Ecto neural progenitor cell (in vitro differentiated cells): Measurements from ENCODE around the gene ZNF212.

Experiments
- DNase-seq: peaks from one replicate; pipeline ENCODE4 v3.0.0-alpha.2; 2018; ENCODE audit warnings: low spot score

Gene ZNF212

DNA sequence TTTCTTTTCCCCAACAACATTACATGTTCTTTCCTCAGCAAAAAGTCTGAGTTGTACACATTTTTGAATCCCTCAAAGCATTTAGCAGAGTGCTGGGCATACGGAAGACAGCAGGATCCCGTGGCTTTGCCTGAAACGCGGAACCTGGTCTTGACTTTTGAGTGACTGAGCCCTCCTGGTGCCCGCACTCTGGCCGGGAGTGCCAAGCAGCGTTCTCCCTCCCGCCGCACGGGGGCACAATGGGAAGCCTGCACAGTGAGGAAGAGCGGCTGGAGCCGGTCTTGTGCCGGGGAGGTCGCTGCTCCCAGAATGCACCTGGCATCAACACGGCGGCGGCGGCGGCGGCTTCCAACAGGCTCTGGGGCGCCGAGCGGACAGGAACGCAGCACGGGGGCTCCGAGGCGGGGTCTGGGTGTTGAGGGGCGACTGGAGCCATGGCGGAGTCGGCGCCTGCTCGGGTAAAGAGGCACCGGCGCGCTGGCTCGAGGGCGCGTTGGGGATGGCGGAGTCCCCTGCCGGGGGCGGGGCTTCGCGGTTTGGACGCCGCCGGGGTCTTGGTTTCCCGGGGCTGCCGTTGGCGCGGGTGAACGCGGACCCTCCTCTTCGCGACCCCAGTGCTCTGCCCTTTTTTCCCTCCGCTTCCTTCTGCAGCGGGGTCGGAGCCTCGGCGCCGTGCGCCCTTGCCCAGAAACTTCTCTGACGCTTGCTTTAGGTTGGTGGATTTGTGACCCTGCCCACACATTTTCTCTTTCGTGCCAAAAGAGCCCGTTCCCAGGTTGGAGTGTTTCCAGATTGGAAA is at the start of gene ZNF212:
TSS of gene ZNF212 (plus strand) at position 307 of the 799 bp plus-strand sequence. CDS start at position 435, 128 bp downstream.
- peak; percentile 94 for DNase-seq

DNA sequence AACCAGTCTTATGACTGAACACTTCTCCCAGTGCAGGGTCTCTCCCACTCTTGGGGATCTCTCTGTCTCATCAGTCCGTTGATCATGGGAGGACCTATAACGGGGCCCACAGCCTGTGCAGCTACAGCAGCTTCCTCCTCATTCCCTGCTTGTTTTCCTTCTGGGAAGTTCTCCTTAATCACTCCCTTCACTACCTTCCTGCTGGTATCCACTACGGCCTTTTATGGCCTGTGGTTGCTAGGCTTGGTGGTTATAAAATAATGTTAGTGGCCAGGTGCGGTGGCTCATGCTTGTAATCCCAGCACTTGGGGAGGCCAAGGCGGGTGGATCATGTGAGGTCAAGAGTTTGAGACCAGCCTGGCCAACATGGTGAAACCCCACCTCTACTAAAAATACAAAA is 47.6 kb upstream of the ZNF212 start:
- no peak for DNase-seq

DNA sequence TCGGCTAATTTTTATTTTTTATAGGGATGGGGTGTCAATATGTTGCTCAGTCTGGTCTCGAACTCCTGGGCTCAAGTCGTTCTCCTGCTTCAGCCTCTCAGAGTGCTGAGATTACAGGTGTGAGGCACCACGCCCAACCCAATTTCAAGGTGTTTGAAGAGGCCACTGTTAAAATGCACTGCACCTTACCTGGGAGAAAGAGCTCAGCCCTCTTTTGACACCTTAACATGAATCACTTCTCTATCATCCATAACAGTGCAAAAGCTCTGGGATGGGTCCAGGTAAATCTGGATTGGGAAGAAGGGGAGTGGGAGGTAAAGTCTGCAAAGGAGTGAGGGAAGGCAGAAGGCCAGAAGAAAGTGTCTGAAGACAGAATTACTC is 44.7 kb upstream of the ZNF212 start:
- DNase-seq = no peak

DNA sequence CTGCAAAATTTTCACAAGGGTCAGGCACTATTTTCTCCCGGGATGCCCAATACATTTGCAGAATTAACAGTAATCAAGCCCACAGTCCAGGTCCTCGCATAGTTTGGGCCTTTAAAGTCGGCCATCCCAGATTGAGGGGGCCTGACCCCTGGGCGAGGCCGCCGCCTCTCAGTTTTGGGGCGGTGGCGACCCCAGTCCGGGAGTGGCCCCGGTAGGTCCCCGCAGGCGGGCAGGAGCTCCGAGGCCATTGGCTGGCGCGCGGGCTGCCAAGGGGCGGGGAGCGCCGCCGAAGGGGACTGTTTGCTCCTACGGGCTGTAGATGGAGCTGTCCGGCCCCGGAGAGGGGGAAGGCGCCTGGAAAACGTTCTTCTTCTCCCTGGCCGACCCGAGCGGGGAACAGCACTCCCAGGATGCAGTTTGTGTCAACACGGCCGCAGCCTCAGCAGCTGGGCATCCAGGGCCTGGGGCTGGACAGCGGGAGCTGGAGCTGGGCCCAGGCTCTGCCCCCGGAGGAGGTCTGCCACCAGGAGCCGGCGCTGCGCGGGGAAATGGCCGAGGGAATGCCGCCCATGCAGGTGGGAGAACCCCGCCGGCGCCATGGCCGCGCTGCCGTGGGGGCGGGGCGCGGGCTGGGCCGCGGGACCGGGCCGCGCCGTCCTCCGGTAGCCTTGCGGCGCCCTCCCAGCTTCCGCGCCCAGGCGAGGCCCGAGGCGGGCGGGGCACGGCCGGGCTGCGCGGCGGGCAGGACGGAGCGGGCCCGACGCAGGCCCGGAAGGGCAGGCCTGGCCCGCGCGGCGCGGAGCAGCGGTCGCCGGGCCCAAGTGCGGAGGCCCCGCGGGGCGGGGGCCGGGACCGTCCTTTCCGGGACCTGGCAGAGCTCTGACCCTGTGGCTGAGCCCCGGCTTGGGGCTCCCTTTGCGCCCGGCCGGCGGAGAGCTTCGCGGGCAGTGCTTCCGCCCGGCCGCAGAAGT is 44.0 kb upstream of the ZNF212 start, which contains the start of gene ZNF282:
TSS of gene ZNF282 (plus strand) at position 367 of the 971 bp plus-strand sequence. CDS start at position 411, 44 bp downstream.
- DNase-seq = peak; percentile 95

DNA sequence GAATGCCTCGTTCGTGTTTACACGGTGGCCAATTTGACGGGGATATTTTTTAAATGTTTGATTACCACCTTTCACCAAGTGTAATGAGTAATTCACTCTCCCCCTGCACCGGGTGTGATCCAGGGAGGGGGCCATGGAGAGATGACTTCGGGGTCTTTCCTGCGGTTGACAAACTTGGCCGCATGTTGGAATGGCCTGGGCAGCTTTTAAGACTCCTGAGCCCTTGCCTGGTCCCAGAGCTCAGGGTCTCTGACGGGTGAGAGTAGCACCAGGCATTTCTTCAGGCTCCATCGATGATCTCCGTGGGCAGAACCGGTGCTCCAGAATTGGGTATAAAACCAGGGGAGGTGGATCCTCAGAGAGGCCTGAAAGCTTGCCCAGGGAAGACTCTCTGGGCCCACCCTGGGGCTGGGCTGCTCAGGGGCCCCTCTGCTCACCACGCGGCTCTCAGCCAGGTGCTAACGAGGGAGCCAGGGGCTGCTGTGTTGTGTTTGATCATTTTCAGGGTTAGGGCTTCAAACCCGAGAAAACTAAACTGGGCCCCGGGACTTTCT is 43.2 kb upstream of the ZNF212 start:
- DNase-seq = no peak

DNA sequence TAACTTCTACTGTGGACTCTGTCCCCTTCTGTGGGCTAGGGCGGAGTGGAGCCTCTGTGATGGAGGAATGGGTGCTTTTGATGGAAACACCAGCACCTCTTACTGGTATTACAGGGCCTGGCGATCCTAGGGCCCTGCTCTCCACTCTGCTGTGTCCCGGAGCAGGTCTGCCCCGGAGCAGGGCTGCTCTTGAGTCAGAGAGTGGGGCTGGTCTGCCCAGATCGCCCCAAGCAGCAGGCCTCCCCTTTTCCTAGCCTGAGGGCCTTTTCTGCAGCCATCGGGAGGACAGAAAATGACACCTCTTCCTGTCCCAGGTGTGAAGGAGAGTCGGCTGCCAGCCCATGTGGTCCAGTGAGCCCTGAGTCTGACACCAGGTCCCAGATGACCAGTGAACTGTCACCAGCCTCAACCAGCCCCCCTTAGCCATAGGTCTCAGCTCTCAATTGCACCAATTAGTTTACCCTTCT is 42.7 kb upstream of the ZNF212 start:
- DNase-seq = no peak

DNA sequence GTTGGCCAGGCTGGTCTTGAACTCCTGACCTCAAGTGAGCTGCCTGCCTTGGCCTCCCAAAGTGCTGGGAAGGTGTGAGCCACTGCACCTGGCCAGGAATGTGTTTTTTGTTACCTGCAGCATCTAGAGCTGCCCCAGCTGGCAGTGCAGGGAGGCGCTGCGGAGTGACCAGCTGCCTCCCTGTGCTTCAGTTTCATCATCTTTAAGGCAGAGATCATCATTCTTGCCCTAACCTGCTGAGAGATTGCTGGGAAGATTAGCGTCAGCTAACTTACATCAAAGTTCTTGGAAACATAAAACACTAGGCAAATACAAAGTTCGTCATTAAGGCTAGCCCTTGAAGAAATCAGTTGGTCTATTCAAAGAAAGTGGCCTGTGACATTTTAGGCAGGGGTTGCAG is 41.8 kb upstream of the ZNF212 start:
- no peak for DNase-seq

DNA sequence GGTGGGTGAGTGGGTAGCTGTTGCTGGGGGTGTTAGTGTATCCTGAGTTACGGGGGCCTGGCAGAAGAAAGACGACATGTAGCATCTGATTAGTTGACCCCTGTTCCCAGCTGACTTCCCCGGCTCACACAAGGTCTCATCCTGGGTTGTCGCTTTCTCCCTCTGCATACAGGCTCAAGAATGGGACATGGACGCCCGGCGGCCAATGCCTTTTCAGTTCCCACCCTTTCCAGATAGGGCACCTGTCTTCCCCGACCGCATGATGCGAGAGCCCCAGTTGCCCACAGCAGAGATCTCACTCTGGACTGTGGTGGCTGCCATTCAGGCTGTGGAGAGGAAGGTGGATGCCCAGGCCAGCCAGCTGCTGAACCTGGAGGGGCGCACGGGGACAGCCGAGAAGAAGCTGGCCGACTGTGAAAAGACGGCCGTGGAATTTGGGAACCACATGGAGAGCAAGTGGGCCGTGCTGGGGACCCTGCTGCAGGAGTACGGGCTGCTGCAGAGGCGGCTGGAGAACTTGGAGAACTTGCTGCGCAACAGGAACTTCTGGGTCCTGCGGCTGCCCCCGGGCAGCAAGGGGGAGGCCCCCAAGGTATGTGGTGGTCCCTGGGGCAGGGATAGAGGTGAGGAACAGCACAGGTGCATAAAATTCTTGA is 41.2 kb upstream of the ZNF212 start:
- no peak for DNase-seq

DNA sequence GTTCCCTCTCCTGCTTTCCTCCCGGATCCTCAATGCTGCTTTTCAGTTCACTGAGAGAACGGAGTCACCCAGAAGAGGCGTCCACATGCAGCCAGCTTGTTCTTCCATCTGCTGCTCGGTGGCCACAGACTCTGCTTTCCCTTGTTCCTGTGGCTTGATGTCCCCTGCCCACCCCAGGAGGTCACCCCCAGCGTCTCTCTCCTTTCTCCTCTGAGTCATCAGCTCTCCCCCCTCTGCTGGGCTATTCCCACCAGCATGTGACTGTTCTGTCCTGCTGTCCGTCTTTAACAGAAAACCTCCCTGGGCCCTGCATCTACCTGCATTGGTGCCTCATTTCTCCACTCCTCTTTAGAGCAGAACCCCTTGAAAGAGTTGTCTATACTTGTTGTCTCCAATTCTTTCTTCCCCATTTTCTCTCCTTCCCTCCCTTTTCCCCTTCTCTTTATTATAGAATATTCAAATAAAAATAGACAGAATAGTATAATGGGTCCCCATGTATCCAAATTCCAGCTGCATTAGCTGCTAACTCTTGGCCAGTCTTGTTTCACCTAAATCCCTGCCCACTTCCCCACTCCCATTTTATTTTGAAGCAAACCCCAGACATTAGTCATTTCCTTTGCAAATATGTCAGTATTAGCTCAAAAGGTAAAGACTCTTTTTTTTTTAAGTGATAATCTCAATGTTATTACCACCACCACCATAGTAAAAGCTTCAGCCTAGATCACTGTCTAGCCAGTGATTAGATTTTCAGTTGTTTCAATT is 40.0 kb upstream of the ZNF212 start:
- DNase-seq = no peak

DNA sequence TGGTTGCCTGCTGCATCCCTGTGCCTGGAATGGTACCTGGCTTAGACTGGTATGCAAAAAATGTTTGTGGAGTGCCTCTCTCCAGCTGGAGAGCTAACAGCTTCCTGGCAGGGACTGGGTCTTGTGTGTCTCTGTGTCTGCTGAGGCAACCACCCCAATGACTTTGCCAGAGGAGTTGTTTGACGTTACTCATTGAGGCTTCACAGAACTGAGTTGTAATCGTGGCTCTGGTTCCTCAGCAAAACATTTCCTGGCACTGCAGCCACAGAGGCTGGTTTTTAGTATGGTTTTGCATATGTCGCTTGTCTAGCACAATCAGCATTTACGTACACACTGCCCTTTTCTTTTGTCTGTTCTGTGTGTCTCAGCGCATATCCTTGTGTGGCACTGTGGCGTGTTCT is 36.6 kb upstream of the ZNF212 start:
- DNase-seq = no peak

DNA sequence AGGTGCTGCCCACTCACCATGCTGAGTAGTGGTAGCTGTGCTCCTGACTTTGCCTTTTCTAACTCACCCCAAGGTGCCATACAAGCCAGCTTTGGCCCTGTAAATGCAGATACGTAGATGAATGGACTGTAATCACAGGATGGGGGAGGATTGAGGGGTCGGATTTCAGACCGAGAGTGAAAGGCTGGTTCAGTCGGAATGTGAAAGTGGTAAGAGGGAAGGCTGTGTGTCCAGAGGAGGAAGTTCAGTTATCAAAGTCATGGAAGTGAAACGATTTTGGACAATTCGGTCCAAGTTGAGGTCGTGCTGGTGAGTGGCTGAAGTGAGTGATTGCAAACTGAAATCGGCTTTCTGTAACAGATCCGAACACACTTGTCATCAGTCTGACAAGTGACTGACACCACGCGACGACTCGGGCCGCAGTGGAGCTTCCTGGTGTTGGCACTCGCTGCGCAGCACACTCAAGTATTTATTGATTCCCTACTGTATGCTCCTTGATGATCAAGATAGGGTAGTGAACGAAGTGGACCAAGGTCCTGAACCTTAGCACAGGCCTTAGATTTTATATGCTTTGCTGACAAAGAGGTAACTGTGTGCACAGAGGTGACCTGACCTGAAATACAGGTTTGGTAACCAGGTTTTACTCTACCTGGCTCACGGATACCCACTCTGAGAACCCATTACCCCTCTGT is 33.6 kb upstream of the ZNF212 start:
- no peak for DNase-seq

DNA sequence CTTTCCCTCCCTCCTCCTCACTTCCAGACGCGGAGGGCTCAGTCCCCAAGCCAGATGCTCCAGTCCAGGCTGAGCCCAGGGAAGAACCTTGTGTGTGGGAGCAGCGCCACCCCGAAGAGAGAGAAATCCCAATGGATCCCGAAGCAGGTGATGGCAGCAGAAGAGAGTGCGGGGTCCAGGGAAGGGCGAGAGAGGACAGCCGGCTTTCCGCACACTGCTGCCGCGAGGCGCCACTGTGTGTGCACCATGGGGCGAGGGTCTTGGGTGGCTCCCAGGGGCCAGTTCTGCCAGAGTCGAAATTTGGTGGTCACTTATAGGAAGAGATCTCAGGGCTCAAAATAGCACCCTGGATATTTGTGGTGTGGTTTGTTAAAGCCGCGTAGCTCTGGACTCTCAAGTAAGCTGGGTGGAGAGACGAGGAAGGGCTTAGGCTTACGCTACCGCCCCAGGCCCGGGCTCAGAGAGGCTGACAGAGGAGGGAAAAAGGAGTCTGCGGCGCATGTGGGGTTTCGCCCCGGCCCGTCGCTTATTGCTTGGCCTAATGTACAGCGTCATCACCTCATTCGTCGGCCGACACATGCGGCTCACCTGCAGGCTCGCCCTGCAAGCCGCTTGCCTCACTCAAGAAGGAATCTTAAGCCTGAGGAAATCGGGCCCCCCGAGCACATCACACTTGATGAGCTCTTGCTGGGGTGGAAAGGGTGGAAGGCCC is 32.0 kb upstream of the ZNF212 start:
- DNase-seq = no peak

DNA sequence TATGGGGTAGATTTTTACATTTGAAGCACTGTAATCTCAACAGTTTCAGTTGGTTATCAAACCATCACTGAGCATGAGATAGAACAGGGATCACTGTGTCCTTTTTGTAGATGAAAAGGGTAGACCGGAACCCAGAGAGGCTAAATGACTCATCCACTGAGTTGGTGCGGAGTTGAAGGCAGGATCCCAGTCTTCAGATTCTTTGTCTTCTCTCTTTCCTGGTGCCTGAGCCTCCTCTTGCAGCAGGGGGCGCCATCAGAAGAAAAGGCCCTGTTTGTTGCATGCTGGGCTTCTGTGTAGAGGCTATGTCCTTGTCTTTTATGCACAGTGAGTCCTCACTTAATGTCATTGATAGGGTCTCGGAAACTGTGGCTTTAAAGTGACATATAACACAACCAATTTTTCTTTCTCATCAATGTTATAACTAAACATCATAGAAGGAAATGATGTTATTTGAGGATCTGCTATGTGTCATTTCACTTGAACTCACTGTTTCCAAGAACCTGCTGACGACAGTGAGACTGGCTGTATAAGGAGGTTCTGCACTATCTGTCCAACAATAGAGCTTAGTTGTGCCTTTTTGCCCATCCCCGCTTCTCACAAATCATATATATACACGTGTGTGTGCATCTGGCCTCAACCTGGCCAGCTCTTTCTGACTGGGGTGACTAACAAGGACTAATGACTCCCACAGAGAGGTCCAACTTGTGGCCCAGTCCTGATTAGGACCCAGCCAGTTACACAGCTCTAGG is 29.8 kb upstream of the ZNF212 start:
- peak; percentile 66 for DNase-seq

DNA sequence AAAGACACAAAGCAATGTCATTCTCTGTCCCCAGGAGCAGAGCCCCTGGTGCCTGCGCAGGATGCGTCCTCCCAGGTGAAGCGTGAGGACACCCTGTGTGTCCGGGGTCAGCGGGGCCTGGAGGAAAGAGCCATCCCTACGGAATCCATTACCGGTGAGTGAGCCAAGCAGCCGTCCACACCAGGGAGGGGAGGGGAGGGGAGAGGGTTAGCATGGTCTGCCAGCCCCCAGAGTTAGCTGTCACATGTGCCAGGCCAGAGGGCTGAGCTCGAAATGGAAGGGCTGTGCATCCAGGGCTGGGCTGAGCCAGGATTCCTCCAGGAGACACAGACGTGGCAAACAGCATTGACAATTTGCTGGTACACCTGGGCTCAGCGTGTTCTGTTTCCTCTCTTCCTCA is 28.9 kb upstream of the ZNF212 start:
- DNase-seq = no peak

DNA sequence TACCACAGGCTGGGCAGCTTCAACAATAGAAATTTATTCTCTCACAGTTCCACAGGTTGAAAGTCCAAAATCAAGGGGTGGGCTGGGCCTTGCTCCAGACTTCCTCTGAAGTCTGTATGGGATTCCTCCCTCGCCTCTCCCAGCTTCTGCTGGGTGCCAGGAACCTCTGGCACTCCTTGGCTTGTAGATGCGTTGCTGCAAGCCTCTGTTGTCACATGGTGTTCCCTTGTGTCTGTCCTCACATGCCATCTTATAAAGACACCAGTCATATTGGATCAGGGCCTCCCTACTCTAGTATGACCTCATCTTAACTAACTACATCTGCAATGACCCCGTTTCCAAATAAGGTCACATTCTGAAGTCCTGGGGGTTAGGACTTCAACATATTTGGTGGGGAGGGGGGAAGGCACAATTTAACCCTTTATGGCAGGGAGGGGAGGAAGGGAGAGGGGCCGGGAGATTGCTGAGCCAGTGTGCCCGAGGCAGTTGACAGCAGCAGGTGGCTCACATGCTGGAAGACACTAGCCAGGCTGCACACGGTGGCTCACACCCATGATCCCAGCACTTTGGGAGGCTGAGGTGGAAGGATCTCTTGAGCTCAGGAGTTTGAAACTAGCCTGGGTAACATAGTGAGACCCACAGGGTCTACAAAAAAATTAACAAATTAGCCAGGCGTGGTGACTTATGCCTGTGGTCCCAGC is 25.3 kb upstream of the ZNF212 start:
- no peak for DNase-seq

DNA sequence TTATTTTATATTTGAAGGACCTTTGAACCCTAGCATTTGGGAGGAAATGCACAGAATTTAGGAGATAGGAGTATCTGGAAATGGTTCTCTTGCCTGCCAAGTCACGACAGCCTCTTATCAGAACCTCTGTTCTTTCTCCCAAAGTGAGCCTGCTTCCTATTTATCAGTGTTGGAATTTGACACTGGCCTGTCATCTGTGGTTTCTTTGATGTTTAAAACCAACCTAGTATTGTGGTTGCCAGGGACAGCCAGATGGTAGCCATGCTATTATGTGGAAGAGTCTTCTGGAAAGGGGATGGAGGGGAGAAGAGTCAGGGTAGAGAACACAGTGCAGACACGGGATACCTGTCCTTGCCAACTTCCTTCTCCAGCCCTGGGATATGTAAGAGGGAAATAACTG is 23.0 kb upstream of the ZNF212 start:
- no peak for DNase-seq

DNA sequence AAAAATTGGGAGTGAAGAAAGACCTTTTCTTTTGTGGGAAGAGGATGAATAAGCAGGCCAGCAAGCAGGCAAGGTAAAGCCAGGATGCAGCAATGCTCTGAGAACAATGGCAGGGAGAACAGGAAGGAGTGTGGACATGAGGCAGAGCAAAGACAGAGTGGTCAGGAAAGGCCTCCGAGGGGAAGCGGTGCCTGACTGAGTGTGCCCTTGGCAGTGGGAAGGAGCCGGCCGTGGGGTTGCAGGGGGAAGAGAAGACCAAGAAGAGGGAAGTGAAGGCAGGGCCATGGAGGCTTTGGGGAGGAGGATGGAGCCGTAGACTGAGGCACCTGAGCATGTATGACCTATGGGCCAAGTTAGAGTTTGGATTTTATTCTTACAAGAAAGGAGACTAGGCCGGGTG is 21.9 kb upstream of the ZNF212 start:
- DNase-seq = no peak
